Testis (tissue), 3 donors: ENCODE measurements around the gene PTPRG. TPM values are rescaled to one million over a fixed set of nuclear protein-coding genes. Genes with fewer than 3 reads are reported as not detected.

Experiments
- DNase-seq: peaks from one replicate; pipeline ENCODE4 v3.0.0-alpha.2; 2019
- H3K27ac ChIP-seq, 2 donors: fragments of 200-600 bp; sonication (generic); one replicate each; pipeline ENCODE4 v1.5.1; 2019
- H3K27me3 ChIP-seq: fragments of 200-600 bp; sonication (generic); one replicate; pipeline ENCODE4 v1.5.1; 2019
- H3K36me3 ChIP-seq: fragments of 200-600 bp; sonication (generic); one replicate; pipeline ENCODE4 v1.5.1; 2017; ENCODE audit warnings: low read depth; ENCODE audit errors: missing control alignments
- H3K4me1 ChIP-seq: fragments of 200-600 bp; sonication (generic); one replicate; pipeline ENCODE4 v1.5.1; 2019
- H3K4me3 ChIP-seq, 2 donors: fragments of 200-600 bp; sonication (generic); one replicate each; pipeline ENCODE4 v1.5.1; 2017 to 2019
- H3K9me3 ChIP-seq: fragments of 200-600 bp; sonication (generic); one replicate; pipeline ENCODE4 v1.5.1; 2017
- POLR2A ChIP-seq: fragments of 450-650 bp; IDR thresholded peaks from one replicate; pipeline ENCODE4 v1.6.1; 2017; ENCODE audit warnings: antibody characterized with exemption, mild to moderate bottlenecking, moderate library complexity
- WGBS, 2 donors: methylation state at CpG; one replicate each; pipeline ENCODE4 v1.1.5; 2018; 5-methylcytosine and 5-hydroxymethylcytosine counted together
- intact Hi-C: fragments of 100-400 bp; cut with DNase I; formaldehyde crosslinking; loops from one replicate; pipeline ENCODE4 v1.15.1; 2023; ENCODE audit warnings: low total_unique reads
- polyA plus RNA-seq: library from polyadenylated mRNA; stranded (reverse); fragments of 350-450 nt; fragmentation: Illumina TruSeq; extraction: RNeasy Lipid Tissue Mini Kit (QIAGEN cat#74804); gene quantifications from one replicate; pipeline ENCODE4 v1.2.3, GENCODE V29; 2014; ENCODE audit warnings: low read depth, low replicate concordance; ENCODE audit not compliant: insufficient read depth
- total RNA-seq, 2 donors: library from RNA; depleted of rRNA; stranded (reverse); fragments of >200 nt; gene quantifications; one replicate each; pipeline ENCODE4 v1.2.3, GENCODE V29; 2016
- TF ChIP-seq, protein P1 (sequence below), 3 experiments: fragments of 450-650 bp in 2 of 3; fragments of 200-600 bp in 1 of 3; sonication (generic) in 1 of 3; IDR thresholded peaks; one replicate each; pipeline ENCODE4 v1.5.1; 2016 to 2019; ENCODE audit warnings: antibody characterized with exemption in 3 of 3, mild to moderate bottlenecking in 2 of 3, moderate library complexity in 1 of 3

The PTPRG gene
- total and polyA plus RNA-seq, 3 donors from 2014 or later = 26.3 to 107 (median 75.4) TPM

GRCh38 chr3:61991706-61992105 lies 430.3 kb downstream of the PTPRG start:
- intact Hi-C loops = no loop called here
- no peak for TF ChIP-seq POLR2A
- TF ChIP-seq, protein P1, sequence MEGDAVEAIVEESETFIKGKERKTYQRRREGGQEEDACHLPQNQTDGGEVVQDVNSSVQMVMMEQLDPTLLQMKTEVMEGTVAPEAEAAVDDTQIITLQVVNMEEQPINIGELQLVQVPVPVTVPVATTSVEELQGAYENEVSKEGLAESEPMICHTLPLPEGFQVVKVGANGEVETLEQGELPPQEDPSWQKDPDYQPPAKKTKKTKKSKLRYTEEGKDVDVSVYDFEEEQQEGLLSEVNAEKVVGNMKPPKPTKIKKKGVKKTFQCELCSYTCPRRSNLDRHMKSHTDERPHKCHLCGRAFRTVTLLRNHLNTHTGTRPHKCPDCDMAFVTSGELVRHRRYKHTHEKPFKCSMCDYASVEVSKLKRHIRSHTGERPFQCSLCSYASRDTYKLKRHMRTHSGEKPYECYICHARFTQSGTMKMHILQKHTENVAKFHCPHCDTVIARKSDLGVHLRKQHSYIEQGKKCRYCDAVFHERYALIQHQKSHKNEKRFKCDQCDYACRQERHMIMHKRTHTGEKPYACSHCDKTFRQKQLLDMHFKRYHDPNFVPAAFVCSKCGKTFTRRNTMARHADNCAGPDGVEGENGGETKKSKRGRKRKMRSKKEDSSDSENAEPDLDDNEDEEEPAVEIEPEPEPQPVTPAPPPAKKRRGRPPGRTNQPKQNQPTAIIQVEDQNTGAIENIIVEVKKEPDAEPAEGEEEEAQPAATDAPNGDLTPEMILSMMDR (IDR thresholded peaks at IDR 0.05) = no peak
- DNase-seq = no peak
- Histone ChIP-seq H3K27ac (no peak overlapping the region), H3K27me3 (no peaks in the 10 kb centered on the region), H3K9me3 (no peaks in the 10 kb centered on the region), H3K36me3 (no peaks in the 10 kb centered on the region), H3K4me1 (no peaks in the 10 kb centered on the region), H3K4me3 (no peak overlapping the region)
- 84 to 86% methylated on average over 8 of the region's 8 CpGs for WGBS, 2 donors

DNA sequence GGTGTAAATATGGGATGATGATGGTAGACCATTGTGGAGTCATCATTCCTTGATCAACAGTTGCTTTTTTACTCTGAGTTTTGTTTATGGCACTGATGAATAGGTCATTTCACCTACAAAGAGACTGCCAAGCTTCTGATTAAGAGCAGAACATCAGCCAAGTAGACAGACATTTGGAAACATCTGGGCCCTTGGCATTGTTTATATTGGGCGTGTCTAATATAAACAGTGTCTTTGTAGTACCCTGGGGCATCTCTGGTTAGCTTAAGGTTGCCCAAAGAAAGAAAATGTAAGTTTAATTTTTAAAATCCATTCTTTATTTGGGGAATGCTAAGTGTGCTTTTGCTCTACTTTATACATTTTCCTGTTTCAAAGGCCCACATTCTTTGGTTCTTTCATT lies 435.0 kb downstream of the PTPRG start:
- Histone ChIP-seq H3K9me3 (no peaks in the 10 kb centered on the region), H3K27me3 (no peaks in the 10 kb centered on the region), H3K4me1 (no peaks in the 10 kb centered on the region), H3K27ac (no peak overlapping the region), H3K4me3 (no peak overlapping the region), H3K36me3 (no peaks in the 10 kb centered on the region)
- no peak for DNase-seq
- intact Hi-C loops = no loop called here
- no peak for TF ChIP-seq POLR2A
- TF ChIP-seq, protein P1 (IDR thresholded peaks at IDR 0.05) = no peak
- 69 to 74% methylated on average over 1 of the region's 1 CpG for WGBS, 2 donors

- no peak for TF ChIP-seq POLR2A
- TF ChIP-seq, protein P1 (IDR thresholded peaks at IDR 0.05) = no peak
- no peak for DNase-seq
- no peaks in the 10 kb centered on the region for H3K4me1 ChIP-seq
- H3K27me3 ChIP-seq = no peaks in the 10 kb centered on the region
- no peak overlapping the region for H3K4me3 ChIP-seq
- no peaks in the 10 kb centered on the region for H3K36me3 ChIP-seq
- no peaks in the 10 kb centered on the region for H3K9me3 ChIP-seq
- intact Hi-C loops = no loop called here
- no peak overlapping the region for H3K27ac ChIP-seq
- WGBS, 2 donors = 69 to 80% methylated on average over 4 of the region's 4 CpGs
Measured at GRCh38 chr3:61997101-61997500, 435.7 kb downstream of the PTPRG start.

DNA sequence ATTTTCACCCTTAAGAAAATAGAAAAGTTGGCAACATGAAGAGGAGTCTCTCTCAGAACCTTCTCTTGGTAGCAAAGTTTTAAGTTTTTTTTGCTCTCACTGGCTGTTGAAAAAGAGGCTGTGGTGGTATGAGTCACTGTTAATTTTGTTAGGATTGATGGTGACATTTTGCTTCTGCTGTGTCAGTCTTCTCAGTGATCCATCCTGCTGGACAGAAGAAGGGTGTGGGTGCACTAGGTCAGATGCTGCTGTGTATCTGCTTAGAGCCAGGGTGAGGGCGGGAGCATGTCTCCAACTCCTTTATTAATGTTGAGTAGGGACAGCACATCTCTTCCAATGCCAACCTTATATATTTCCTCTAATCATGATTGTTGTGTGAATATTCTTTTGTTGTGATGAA lies 442.5 kb downstream of the PTPRG start:
- intact Hi-C loops = no loop called here
- WGBS, 2 donors = 100% methylated on average over 1 of the region's 1 CpG

GRCh38 chr3:62007036-62007435 lies 445.7 kb downstream of the PTPRG start:
- H3K4me1 ChIP-seq = no peaks in the 10 kb centered on the region
- H3K27me3 ChIP-seq = no peaks in the 10 kb centered on the region
- peak overlapping the region in 1 of 2 donors; percentile 18 for H3K27ac ChIP-seq
- no peak overlapping the region for H3K4me3 ChIP-seq
- no peaks in the 10 kb centered on the region for H3K36me3 ChIP-seq
- DNase-seq = no peak
- TF ChIP-seq, protein P1 (IDR thresholded peaks at IDR 0.05) = no peak
- no peak for TF ChIP-seq POLR2A
- 36 to 39% methylated on average over 3 of the region's 3 CpGs for WGBS, 2 donors
- no peaks in the 10 kb centered on the region for H3K9me3 ChIP-seq
- intact Hi-C loops = no loop called here

More for the DNA sequence above, 442.5 kb downstream of the PTPRG start:
- no peaks in the 10 kb centered on the region for H3K27me3 ChIP-seq
- DNase-seq = no peak
- no peak overlapping the region for H3K27ac ChIP-seq
- no peak overlapping the region for H3K4me3 ChIP-seq
- no peaks in the 10 kb centered on the region for H3K4me1 ChIP-seq
- TF ChIP-seq, protein P1 (IDR thresholded peaks at IDR 0.05) = no peak
- TF ChIP-seq POLR2A = no peak
- H3K36me3 ChIP-seq = no peaks in the 10 kb centered on the region
- no peaks in the 10 kb centered on the region for H3K9me3 ChIP-seq
